ENCODE data around the gene HRH1.
"Not testable (repeated sequence)": the region's sequence is repeated elsewhere in the genome, so short reads cannot be mapped to it uniquely, and the experiment has no call there.

HRH1 gene

DNA sequence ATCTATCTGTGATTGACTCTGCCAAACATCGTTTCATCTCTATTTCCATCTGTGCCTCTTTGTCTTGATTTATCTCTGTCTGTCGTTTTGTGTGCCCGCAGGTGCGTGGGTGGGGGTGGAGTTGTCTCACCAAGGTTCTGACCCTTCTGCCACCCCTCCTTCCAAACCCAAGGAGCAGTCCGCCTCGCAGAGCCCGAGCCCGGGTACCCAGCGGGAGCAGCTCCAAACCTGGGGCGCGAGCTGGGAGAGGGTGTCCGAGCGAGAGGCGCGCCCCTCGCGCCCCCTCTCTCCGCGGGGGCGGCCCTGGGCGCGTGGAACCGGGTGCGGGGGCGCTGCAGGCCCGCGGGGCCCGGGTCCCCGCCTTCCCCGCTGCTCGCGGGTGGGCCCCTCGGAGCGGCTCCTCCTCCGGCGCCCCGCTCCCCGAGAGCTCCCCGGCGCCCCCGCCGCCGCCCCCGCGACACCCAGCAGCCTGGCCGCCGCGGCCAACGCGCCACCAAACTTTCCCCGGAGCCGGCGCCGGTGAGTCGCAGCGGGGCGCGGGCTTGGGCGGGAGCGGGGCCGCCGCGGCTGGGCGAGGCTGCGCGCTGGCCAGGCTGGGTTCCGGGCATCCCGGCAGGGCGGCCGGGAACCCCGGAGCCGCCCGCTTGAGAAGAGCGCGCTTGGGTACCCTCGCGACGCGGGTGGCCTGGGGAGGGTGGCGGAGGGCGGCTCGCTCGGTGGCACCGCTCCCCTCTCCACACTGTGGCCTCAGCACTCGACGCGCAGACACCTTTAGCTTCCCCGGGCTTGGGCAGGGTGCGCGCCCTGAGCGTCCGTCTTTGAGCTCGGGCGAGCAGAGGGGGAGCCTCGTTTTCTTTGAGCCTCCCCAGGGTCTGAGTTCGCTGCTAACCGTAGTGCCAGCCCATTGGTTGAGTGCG, at the start of gene HRH1:
Gene HRH1 (plus strand): TSS at position 458 of the 917 bp plus-strand sequence. CDS start 104,545 bp downstream, outside the sequence.
- no peak for DNase-seq (ENCODE audit: low read depth in 2 of 2)

- not testable (repeated sequence) for DNase-seq (ENCODE audit: low read depth in 2 of 2)
Observed at GRCh38 chr3:11113316-11113715, 41.0 kb upstream of the HRH1 start.

GRCh38 chr3:11115548-11115947, 38.7 kb upstream of the HRH1 start:
- no peak for DNase-seq (ENCODE audit: low read depth in 2 of 2)

GRCh38 chr3:11116336-11117059, 37.8 kb upstream of the HRH1 start:
- no peak for DNase-seq (ENCODE audit: low read depth in 2 of 2)

DNA sequence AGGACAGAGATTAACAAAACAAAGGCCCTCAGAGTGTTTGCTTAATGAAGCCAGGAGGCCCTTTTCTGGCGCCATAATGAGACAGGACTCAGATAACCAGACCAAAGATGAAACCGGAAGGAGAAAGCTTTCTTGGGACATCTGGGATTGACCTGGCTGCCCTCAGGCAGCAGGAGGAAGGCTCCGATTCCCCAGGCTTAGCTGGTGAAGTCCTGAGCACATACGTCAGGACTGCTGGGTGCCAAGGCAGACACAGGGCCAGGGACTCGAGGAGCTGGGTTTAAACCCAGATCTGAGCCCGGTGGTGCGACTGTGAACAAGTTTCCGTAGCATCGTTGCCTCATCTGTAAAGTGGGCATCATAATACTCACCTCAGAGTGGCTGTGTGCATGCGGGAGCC, 36.7 kb upstream of the HRH1 start:
- DNase-seq (ENCODE audit: low read depth in 2 of 2): no peak

- no peak for DNase-seq (ENCODE audit: low read depth in 2 of 2)
Observed at GRCh38 chr3:11118181-11118682, 36.1 kb upstream of the HRH1 start.

DNA sequence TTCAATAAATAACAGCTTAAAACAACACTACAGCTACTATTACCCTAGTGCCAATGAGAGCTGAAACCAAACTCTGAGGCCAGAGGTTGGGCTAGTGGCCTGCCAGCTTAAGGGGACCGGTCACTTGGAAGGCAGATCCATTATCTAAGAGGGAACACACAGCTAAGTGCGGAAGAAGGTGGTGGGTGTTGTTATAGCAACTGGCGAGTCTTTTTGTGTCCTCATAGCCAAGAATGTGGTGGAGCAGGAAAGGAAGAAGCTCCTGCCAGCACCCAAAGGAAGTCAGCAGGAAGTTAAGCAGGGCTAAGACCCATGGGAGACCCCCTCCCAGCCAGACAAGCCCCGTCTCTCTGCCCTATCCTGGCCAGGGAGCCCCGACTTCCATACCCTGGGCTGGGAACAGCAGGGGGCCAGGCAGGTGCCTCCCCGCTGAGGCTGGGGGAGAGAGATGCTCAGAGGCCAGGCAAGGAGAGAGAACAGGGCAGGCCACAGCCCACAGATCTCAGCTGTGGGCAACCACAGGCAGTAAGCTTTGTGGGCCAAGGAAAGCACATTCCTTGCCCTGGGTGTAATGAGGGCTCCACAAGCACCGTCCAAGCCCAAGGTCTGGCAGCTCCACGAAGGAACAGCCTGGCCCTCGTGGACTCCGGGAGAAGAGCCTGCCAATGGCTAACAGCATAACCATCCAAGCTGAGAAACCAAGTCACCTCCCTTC, 34.0 kb upstream of the HRH1 start:
- DNase-seq (ENCODE audit: low read depth in 2 of 2): no peak

DNA sequence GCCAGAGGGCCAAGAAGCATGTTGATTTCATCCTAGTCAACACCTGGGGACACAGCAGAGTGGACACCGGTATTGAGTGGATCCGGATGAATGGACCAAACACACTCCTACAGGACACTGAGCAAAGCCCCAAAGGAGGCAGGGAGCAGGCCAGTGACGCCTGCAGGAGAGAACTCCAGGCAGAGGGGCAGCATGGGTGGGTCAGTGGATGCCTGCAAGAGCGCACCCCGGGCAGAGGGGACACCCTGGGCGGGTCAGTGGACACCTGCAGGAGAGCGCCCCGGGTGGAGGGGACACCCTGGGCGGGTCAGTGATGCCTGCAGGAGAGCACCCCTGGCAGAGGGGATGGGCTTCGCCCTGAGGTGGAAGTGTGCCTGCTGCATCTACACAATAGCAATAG, 27.6 kb upstream of the HRH1 start:
- DNase-seq (ENCODE audit: low read depth in 2 of 2): no peak

DNA sequence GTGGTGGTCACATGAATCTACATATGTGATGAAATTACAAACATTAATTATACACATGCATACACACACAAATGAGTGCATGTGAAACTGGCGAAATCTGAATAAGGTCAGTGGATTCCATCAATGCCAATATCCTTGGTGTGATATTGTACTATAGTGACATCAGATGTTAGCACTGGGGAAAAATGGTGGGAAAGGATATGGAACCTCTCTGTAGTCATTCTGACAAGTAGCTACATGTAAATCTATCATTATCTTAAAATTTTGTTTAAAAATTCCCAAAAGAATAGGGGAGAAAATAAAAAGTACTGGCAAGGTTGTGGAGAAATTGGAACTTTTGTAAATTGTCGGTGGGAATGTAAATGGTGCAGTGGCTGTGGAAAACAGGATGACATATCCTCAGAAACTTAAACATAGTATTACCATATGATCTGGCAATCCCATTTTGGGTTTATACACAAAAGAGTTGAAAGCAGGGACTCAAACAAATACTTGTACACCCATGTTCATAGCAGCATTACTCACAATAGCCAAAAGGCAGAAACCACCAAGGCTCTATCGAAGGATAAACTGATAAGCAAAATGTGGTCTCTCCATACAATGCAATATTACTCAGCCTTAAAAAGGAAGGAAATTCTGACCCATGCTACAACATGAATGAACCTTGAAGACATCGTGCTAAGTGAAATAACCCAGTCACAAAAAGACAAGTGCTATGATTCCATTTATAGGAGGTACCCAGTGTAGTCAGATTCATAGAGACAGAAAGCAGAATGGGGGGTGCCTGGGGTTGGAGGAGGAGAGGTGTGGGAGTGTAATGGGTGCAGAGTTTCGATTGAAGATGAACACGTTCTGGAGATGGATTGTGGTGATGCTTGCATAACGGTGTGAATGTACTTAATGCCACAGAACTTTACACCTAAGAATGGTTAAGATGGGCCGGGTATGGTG, 25.3 kb upstream of the HRH1 start:
- no peak for DNase-seq (ENCODE audit: low read depth in 2 of 2)

DNA sequence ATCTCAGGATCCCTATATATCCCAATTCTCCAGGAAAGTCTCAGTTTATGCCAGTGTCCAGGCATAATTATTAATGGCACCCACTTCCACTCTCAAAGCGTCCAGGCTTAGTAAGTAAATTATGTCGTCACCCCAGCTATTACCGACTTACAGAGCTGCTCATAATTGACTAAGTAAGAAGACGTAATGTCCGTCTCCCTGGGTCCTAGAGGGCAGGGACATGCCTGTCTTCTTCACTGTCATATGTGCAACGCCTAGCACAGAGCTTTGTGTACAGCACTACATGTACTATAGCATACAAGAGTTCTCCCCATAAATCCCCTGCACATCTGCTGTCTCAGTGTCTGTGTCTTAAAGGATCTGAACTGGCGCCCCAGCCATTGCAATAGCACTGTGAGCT, 23.9 kb upstream of the HRH1 start:
- DNase-seq (ENCODE audit: low read depth in 2 of 2): no peak

- no peak for DNase-seq (ENCODE audit: low read depth in 2 of 2)
Observed at GRCh38 chr3:11131371-11131770, 22.9 kb upstream of the HRH1 start.

- DNase-seq (ENCODE audit: low read depth in 2 of 2): not testable (repeated sequence)
Observed at GRCh38 chr3:11131886-11132285, 22.4 kb upstream of the HRH1 start.

- DNase-seq (ENCODE audit: low read depth in 2 of 2): no peak
Observed at GRCh38 chr3:11132861-11133260, 21.4 kb upstream of the HRH1 start.

DNA sequence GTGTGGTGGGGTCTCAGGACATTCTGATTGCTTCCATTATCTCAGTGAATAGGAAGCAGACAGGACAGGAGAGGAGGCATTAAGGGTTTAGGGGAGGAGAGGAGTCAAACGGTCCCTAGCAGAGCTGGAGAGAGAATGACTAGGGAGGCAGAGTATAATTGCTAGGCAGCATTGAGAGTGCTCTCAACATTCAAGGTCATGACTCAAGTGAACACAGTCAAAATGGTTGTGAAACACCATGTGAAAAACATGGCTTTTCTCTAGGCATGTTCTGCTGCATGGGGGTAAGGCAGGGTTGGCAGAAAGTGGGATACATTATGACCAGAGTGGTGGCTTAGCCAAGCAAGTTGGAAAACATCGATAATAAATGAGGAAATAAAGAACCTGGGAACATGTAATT, 19.5 kb upstream of the HRH1 start:
- DNase-seq (ENCODE audit: low read depth in 2 of 2): no peak

GRCh38 chr3:11136116-11136515, 18.2 kb upstream of the HRH1 start:
- no peak for DNase-seq (ENCODE audit: low read depth in 2 of 2)

- DNase-seq (ENCODE audit: low read depth in 2 of 2): no peak
Observed at GRCh38 chr3:11136830-11137626, 17.3 kb upstream of the HRH1 start.

DNA sequence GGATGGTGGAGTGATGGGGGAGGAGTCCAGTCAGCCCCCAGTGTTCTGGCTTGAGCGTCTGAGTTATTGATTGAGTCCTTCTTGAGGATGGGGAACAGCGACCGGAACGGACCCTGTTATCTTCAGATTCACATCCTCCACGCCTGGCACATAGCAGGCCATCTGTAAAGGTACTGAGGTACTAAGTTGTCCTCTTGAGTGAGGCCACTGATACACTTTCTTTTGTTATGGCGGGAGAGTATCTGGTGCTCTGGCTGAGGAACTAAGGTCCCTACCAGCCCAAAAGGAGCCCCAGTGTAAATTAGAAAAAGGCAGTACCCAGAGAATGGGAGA, 16.7 kb upstream of the HRH1 start:
- no peak for DNase-seq (ENCODE audit: low read depth in 2 of 2)

GRCh38 chr3:11138371-11138770, 15.9 kb upstream of the HRH1 start:
- DNase-seq (ENCODE audit: low read depth in 2 of 2): no peak

GRCh38 chr3:11140030-11140712, 14.1 kb upstream of the HRH1 start:
- DNase-seq (ENCODE audit: low read depth in 2 of 2): no peak

- DNase-seq (ENCODE audit: low read depth in 2 of 2): no peak
Observed at GRCh38 chr3:11140713-11141104, 13.6 kb upstream of the HRH1 start.

All from stimulated activated CD4-positive, alpha-beta T cell treated with anti-CD3 and anti-CD28 coated beads, Interleukin-1b, Interleukin-23, amount 100 ng/mL, for 1 hour (primary cell).